HG02610 (cell line): Measurements from ENCODE around the gene ADCYAP1R1.
A peak's percentile ranks its signal among the peaks of the same experiment; 100 is the strongest.

ENCODE experiments used
- ATAC-seq: cut with Tn5 transposase; IDR thresholded peaks from one replicate; pipeline ENCODE4 v1.9.1; 2021; ENCODE audit warnings: mild to moderate bottlenecking, moderate library complexity; ENCODE audit not compliant: unreplicated experiment

Gene ADCYAP1R1

DNA sequence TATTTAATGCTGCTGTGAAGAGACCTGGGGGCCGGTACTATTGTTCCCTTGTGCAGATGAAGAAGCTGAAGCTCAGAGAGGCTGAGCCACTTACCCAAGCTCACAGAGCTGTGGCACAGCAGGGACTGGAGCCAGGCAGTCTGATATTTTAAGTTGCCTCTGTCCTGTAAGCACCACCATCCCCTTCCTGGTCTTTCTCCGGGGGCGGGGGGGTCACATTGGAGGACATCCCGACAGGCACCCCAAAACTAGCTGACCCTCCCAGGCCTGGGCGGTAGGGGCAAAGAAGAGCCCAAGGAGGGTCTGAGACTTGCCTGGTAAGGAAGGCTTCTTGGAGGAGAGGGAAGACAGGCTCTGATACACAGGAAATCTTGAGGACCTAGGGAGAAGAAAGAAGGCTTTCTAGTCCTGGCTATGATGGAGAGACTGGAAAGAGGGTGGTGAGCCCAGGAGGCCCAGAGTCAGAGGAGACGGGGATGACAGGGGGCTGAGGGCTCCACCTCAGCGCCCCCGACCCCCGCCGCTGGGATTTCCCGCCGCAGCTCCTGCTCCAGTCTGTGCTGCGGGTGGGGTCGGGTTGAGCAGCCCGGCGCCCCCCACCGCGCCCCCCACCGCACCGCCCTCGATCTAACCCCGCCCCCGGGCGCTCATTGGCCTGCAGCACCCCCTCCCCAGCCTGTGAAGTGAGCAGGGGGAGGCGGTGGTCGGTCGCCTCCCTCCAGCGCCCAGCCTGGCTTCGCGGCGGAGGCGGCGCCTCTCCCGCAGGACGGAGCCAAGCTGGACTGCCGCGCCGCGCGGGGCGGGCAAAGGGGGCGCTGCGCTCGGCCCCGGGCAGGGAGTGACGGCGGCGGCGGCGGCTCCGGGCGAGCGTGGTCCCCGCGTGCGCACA is at the start of gene ADCYAP1R1:
Gene ADCYAP1R1 (plus strand): TSS at position 711 of the 889 bp plus-strand sequence. CDS start 10,957 bp downstream, outside the sequence.
- ATAC-seq = no peak

DNA sequence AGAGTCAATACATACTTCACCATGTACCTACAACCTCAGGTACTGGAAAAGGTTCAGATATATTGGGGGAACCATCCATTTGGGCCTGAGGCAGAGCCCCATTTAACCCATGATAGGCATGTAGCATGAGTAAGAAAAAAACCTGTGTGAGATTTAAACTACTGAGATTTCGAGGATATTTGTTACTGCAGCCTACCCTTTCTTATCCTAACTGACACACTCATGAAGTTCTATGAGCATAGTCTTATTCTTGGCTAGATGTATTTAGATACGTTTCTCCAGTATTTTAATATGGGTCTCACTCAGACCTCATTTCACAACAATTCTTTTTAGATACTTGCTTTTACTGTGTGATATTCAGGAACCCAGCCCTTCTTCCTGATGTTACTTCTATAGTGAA is 49.0 kb upstream of the ADCYAP1R1 start:
- ATAC-seq = no peak

DNA sequence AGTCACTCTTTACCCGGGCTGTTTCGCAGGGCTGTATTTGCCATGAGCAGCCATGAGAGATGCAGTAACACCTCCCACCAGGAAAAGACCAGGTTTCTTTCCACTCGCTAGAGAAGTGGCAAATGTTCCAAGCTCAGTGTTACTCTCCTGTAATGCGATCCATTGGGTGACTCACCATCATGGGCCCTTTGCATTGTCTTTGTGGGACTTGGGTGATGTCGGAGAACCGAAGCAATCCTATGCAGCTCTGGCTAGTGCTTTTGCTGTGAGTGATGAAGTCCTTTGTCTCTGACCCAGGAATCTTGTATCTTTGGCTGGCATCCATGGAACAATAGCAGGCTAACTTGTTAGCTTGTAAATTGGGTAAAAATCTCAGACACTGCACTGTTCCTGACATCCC is 48.4 kb upstream of the ADCYAP1R1 start:
- no peak for ATAC-seq

DNA sequence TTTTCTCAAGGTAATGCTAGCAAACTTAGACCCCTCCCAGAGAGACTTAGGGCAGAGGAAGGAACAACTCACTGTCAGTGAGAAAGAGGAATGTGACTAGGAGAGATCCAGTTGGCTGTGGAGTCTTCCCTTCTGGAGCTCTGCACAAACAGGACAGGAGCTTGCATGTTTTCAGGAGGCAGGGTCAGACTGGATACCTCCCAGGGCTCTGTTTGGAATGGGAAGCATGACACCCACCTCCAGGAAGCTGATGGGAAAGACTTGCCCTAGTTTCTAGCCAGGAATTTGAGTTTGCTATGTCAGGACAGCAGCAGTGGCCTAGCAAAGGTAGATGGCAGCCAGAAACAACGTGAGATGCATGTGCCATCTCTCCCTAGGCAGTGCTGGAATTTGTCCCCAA is 47.7 kb upstream of the ADCYAP1R1 start:
- no peak for ATAC-seq

DNA sequence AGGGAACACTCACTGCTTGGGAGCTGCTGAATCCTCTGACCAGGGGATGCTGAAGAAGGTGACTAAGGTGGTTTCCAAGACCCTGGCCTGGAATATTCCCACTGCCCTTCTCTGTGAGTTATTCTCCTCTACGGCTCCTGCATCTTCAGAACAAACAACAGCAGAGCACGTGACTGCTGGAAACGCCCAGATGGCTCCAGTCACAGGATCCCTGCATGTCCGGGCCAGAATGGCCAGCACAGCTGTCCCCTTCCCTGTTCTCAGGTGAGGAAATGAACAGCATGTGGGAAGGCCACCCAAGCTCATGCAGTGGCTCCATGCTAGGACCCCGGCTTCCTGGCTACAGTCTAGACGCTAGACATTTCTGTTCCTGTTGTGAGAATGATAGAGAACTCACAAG is 45.3 kb upstream of the ADCYAP1R1 start:
- no peak for ATAC-seq

DNA sequence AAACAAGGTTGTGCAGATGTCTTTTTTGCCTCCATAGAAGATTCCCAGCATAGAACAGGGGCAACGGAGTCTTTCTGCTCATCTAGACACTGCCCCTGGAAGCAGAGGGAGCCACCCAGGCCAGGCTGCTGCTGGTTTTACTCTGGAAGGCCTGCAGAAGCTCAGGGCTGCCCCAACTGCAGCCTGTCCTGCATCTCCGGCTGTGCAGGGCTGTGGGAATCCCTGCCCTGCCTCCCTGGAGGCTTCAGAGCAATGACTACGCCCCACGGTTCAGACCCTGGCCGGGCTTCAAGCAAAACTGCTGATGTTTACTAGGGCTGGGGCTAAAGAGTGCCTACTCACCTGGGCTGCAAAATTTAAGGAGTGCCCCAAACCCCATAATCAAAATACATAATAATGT is 44.5 kb upstream of the ADCYAP1R1 start:
- ATAC-seq = no peak

DNA sequence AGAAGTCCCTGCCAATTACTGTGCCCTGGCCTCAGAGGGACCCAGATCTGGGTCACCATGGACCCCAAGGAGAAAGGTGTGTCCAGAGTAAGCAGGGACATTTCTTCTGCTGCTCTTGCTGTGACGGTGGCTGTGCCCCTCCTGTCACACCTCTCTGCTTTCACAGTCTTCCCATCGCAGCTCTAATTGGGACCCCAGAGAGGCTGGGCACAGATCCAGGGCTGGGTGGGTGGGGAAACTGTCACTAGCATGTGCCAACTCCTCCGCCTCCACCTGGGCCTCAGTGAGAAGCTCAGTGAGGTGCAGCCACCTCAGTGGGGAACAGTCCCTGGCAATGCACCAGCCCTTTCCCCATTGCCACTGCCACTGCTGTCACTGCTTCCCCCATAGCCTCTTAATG is 37.3 kb upstream of the ADCYAP1R1 start:
- no peak for ATAC-seq

DNA sequence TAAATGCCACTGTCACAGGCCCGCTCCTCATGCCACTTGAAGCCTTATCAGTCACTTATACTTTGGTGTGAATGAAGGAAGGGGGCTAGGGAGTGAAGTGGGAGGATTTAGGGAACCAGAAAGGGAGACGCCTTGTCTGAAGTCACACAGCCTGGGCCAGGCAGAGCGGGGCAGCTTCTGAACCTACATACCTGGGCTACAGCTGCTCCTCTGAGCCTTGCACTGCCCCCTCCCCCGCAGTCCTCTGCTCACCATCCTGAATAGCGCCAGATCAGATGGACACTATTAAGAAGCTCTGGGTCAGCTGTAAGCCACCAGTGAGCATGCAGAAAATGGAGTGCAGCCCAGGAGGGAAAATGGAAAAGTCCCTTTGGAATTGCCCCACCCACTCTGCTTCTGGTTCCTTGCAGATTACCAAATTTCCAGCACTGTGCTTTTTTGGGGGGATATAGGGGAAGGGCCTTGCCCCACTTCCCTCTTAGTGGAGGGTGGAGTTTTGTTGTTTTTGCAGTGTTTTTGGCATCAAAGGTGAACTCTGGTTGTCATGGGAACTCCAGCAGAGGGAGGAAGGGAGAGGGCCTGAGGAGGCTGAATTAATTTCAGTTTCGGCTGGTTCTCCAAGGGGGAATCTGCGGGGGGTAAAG is 35.0 kb upstream of the ADCYAP1R1 start:
- no peak for ATAC-seq

DNA sequence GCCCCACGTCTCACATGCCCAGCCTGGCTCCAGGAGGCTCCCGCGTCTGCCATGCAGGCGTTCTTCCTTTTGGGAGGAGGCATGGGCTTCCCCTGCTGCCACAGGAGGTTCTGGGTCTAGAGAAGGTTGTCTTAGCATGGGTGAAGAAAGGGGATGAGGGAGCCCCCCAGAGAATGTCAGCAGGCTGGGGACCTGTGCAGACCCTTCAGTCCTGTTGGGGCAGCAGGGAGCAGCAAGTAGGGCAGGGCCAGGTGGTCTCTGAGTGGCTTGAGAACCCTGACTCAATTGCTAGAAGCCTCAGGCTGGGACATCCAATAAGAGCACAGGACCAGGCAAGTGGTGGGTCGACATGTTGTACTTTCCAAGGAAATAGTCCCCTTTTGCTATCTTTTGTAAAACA is 34.4 kb upstream of the ADCYAP1R1 start:
- ATAC-seq = no peak

DNA sequence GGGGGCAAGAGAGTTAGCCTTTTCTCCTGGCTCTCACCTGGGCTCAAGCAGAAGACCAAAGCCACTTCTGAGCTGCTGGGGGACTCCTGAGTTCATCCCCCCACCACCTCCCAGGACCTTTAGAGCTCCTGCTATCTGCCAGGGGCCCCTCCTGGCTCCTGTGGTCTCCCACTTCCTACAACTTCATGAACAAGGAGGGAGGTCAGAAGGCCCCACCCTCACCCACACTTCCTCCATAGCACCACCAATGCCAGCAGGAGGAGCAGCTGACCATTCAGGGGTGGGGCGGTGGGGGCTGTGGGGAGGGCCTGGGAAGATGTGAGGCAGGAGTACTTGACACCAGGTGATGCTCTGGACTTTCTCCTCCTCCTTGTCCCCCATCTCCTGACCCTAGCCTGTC is 32.6 kb upstream of the ADCYAP1R1 start:
- ATAC-seq = no peak

DNA sequence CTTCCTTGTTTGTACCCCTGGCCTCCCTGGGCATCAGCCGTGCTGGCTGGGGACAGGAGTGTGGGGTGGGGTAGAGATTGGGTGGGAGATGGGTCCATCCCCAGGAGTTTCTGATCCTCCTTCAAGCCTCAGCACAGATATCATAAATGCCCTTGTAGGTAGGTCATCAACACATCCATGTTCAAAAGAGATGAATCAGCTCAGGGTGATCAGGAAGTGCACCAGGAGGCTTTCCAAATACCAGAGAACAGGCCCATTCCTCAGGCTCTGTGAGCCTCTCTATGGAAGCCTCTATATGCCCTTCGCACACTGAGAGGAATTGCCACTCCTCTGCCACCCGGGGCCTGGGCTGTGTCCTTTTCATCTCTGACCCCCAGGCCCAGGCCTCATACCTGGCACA is 31.9 kb upstream of the ADCYAP1R1 start:
- no peak for ATAC-seq

DNA sequence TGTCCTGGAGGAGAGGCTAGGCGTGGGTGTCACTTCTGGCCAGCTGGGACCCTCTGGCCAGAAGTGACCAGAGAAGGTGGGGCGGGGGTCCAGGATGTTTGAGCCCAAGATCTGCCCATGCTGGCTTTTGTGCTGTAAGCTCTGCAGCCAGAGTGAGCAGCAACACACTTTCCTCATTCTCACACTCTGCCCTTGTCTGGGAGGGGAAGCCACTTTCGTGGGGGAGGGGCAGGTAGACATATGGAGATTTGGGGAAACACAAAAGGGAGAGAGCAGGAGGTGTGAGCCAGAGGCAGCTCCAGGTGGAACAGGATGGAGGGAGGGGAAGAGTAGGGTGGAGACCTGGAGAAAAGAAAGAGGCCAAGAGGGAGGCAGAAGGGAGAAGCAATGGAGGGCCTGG is 31.5 kb upstream of the ADCYAP1R1 start:
- no peak for ATAC-seq

DNA sequence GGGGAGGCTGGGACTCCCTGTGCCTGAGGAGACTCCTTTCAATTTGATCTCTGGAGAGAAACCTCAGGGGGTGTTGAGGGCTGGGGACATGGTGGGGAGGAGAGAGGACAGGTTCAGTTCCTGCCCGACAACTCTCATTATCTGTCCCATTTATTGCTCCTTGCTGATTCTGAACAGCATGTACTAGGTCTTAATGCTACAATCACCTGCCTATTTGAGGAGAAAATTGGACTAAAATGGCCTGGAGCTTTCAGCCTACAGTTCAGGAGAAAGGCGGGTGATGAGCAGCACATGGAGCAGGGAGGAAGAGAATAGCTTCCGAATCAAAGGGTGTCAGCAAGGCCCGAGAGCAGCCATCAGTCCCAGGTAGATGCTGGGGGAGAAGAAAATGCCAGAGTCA is 30.0 kb upstream of the ADCYAP1R1 start:
- ATAC-seq = no peak

DNA sequence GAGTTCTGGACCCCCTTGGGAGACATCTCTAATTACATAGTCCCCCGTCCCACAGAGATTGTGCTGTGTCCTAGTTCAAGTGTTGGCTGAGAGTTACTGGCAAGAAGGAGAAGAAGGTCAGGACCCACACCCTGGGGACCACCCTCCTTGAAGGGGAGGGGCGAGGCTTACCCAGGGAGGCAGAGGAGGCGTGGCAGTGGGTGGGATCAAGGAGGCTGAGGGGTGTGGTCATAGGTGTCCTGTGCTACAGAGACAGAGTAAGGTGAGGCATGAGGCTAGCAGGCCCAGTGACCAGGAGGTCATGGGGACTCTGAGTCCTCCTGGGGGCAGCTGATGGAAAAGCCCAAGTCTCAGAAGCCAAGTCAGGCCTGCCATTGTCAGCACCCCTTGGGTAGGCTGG is 29.4 kb upstream of the ADCYAP1R1 start:
- no peak for ATAC-seq

DNA sequence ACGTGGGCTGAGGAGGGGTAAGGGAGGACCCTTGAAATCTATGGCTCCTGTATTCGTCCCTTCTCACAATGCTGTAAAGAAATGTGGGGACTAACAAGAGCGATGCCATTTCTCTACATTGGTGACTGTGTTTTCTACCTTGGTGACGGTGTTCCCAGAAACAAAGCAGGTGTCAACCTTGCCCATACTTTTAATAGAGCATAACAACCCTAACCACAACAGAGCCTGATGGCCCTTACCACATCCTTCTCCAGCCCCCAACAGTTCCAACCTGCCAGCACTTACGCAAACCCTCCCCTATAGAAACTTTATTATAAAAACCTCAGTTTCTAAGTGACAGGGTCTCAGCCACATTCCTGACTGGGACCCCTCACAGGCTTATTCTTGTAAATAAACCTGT is 28.2 kb upstream of the ADCYAP1R1 start:
- ATAC-seq = peak; percentile 51

DNA sequence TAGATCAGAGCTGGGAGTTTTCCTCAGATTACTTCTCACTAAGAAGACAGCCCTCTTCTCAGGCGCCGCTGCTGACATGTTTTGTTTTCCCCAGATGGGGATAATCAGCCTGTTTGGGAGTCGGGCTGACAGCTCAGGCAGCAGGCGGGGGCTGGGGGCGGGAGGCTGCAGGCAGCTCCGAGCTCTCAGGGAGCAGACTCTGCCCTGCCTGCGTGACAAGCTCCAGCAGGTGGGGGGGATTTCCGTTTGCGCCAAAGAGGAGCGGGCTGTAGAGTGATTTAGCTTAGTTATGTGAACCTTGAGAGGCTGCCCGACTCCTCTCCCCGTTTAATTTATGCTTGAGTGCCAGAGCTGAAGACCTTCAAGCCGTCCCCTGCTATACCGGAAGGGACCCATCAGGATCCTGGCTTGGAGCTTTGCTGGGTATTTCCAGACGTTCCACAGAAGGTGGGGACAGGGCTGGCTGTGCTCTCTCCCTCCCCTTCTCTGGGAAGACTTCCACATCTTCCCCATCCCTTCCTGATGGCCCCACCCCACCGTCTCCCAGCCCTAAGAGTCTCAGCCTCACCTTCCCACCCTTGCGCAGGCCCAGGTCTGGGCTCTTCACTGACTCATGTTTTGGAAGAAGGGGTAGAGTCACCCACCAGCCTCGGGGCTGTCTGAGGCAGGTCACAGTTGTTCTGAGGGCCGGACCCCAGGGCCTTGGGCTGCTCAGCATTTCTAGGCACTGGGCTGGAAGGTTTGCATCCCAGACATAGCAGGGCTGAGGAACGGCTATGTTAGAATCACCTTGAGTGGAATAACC is 24.7 kb upstream of the ADCYAP1R1 start:
- no peak for ATAC-seq

DNA sequence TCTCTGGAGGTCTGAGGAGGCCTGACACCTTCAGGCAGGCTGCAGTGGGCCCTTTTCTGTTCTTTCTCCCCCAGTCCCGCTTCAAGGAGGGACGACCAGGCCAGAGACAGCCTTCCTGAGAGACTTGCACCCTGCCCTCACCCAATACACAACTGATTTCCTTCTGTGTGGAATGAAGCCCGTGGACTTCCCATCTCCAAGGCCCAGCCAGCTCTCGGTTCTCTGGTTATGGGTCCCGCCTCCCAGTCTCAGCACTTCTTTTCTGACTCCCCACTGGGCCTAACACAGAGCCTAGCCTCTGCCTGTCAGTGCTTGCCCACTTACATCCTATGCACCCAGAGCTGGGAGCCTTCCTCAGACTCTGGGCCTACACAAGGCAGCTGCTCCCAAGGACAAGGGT is 24.1 kb upstream of the ADCYAP1R1 start:
- no peak for ATAC-seq

DNA sequence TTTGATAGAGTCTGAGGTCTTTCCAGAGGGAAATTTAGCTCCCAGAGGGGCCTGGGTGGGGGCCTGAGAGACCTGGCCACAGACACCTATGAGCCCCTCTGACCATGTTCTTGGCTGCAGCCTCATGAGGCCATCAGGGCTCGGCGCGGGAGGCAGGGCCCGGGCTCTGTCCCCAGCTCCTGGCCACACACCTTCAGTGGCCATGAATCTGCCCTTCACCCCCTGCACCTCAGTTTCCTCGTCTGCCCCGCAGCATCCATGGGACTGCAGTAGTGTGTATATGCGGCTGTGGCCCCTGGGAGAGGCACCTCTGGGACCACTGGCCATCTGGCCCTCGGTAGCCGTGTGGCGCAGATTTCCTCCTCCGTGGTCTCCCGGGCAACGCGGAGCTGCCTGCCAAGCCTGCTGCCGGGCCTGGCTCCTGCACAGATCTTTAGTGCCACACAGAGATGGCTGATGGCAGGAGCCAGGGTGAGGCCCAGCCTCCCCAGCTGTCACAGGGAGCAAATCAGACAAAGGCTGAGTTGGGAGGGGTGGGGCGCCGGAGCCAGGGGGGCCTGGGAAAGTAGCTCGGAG is 23.6 kb upstream of the ADCYAP1R1 start:
- no peak for ATAC-seq

DNA sequence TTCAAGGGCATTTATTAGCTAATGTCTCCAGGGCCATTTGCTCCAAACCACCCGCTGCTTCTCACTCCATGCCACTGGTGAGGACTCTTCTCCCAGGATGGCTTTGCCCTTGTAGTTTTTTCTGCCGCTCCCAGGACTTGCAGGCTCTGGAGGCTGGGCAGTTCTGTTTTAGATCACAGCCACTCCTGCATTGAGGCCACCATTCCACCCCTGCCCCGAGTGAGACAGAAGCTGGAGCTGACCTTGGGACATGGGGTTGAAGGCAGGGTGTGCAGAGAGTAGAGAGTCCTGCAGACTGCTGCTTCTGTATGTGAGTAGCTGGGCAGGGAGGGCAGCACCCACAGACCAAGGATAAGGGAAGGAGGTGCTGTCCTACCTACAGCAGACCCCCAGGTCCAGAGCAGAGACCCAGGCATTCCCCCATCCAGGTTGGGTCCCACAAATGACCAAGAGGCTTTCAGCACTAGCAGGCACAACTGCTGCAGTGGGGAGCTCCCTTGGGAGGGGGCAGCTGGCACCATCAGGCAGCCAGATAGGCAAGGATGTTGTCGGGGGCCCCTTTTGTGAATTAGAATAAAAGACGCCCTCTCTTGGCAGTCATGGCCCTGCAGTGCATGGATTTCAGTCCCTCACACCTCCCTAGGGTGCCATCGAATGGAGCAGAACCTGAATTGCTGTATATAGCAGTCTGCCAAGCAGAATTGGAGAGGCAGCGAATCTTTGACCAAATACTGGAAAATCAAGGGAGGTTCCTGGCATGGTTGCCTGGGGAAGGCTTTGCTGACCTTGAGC is 22.7 kb upstream of the ADCYAP1R1 start:
- no peak for ATAC-seq

DNA sequence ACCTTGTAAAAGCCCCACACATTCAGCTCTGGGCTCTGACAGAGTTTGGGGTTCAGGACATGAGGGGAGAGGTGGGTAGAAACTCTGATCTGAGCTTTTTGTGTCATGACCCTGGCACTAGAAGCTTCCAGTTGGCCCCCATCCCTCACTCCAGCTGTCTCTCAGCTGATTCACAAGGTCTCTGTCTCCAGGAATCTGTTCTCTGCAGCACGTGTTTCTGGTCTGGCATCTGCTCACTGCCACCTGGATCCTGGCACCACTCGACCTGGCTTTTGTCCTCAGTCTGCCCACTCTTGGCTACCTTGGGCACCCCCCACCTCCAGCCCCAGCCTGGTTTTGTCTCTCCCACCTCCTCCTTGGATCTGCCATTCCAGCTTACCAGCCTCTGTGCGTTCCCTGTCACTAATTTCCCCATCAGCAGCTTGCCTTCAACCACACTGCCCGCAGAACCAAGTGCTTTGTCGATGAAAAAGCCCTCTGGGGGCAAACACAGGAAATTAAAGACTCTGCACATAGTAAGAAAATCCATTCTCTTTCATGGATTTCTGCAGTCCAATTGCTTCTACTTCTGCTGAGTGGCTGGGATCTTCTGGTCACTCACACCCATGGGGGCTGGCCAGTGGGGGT is 18.3 kb upstream of the ADCYAP1R1 start:
- no peak for ATAC-seq
